Stimulated activated CD4-positive, alpha-beta T cell treated with anti-CD3 and anti-CD28 coated beads, TNF-alpha, amount 100 ng/mL, for 24 hours (primary cell): ENCODE measurements around the gene PSMG3.
A peak's percentile ranks its signal among the peaks of the same experiment; 100 is the strongest.
"Not testable (repeated sequence)": the region's sequence is repeated elsewhere in the genome, so short reads cannot be mapped to it uniquely, and the experiment has no call there.

Source experiments
- DNase-seq, 3 experiments: peaks; one replicate each; pipeline ENCODE4 v3.0.0-alpha.2; 2020; ENCODE audit warnings: low read depth in 3 of 3

Gene PSMG3

DNA sequence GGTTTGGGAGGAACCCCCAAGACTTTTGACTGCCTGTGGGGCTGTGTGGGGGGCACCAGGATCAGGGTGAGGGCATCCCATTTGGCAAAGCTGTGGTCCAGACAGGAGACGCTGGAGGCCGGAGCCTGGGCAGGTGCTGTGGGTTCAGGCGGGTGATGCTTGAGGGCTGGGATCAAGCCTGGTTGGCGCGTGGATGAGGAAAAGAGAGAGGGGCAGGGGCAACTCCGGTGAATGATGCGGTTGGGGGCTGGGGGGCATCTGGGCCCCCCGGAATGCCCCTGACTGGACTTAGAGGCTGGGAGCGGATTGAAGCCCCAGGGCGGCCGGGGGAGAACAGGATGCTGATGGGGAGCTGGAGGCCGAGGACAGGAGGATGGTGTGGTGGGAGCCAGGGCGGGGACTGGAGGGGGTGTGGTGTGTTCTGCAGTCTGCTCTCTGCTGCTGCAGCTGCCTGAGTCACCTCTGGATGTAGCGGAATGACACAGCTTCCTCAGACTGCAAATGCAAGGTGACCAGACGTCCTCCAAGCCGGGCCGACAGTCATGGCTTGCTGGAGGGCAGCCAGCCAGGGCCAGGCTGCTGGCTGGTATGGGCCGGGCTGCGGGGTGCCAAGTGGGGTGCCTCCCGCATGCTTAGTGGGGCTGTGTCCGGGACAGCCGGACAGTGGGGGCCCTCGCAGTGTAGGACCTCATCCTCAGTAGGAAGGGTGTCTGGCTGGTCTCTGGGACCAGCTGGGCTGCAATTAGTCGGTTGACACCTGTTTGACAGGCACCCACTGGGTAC is 36.1 kb downstream of the PSMG3 start:
- peak in 1 of 3 experiments; percentile 39 for DNase-seq

DNA sequence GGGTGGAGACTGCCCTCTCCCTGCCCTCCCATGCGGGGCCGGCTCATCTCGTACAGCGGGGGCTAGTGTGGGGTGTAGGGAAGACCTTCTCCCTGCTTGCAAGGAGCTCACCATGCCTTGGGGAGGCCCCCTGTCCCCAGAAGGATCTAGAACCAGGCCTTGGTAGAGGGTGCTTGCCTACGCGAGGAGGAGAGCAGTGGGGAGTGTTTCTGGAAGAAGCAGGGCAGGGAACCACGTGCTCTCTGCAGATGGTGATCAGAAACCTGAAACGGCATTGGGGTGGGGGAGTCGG is 36.6 kb downstream of the PSMG3 start:
- no peak for DNase-seq

DNA sequence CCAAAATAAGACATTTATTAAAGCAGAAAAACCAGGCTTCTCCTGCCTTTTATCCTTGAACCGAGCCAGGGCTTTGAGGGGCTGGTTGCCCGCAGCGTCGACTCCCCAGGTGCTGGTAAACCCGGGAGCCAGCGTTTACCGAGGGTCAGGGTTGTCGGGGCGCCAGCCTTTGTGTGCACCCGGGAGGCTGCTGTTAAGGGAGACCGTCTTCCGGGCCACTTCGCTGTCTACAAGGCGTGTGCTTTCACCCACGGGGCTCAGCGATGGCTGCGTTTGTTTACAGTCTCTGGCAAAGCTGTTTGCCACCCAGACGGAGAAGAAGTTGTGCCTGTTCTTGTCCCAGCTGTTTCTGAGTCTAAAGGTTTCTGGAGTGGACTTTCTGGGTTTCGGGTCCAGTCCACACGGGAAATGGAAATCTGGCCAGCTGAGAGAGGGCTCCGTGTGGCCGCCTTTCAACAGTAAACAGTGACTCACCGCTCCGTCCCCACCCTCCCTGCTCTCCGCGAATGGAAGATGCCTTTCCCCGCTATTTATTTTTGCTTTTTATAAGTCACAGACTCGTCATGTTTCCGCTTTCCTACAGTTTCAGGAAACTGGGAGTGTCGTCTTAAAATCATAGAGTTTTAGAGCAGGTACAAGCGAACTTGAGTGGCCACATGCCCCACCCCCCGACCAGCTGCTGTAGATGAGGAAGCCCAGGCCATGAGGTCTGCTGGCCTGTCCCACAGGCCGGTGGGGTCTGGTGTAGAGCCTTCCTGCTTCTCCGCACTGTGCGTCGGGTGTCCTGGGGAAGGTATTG is 37.2 kb downstream of the PSMG3 start:
- peak; percentile 34 to 61 (median 44) for DNase-seq

DNA sequence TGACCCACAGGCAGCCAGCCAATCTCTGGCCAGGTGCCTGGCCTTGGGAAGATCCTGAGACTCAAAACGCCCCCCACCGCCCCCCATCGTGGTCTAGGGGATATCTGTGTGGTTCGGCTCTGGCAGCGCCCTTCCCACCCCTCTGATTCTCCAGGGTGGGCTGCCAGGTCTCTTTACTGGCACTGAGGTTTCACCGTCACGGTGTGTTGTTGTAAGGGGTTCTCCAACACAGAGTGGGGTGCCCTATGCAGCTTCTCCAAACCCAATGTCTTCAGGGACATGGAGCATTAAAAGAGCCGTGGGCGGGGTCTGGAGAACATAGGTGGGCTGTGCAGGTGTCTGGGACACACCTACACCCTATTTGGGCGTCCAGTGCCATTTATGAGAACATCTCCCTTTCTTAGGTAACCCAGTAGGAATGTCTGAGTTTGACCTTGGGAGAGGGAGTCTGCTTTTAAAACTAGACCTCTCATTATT is 37.8 kb downstream of the PSMG3 start:
- DNase-seq, result no peak

GRCh38 chr7:1531263-1531978 is 38.4 kb downstream of the PSMG3 start:
- no peak for DNase-seq

DNA sequence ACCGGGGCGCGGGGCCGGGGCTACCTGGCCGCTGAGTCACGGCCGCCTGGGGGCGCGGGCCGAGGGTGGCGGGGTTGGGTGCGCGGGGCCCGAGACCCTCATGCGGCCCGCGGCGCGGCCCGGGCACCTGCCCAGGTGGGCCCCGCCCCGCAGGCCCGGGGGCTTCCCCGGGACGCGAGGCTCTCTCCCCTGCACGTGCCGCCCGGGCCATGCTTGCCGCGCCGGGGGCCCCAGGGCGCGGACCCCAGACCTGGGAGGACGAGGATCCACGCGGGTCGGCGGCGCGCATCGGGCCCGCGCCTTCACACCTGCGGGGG is 38.9 kb downstream of the PSMG3 start:
- no peak for DNase-seq

GRCh38 chr7:1529383-1530116 is 40.3 kb downstream of the PSMG3 start:
- no peak for DNase-seq

DNA sequence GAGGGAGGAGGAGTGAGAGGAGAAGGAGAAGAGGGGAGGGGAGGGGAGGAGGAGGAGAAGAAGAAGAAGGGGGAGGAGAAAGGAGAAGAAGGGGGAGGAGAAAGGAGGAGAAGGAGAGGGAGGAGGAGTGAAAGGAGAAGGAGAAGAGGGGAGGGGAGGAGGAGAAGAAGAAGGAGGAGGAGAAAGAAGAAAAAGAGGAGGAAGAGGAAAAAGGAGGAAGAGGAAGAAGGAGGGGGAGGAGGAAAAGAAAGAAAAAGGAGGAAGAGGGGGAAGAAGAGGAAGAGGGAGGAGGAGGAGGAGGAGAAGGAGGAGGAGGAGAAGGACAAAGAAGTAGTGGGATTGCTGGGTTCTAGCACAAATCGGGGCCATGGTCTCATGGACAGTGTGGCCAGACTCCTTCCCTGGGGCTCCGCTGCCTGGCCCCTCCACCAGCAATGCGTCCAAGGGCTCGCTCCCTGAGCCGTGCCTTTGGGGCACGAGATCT is 43.5 kb downstream of the PSMG3 start:
- no peak for DNase-seq

DNA sequence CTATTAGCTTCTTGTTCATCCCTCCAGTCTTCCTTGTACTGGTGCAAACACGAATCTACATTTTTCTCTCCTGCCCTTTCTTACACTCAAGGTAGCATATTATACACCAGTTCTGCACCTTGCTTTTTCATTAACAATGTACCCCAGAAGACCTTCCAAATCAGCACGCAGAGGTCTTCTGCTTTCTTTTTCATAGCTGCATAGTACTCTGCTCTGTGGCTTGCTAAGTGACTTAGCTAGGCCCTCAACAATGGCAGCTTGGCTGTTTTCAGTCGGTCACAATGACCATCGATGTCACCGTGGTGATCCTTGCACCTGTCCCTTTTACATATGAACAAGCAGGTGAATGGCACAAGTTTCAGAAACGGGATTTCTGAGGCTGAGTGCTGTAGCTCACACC is 44.4 kb downstream of the PSMG3 start:
- no peak for DNase-seq

DNA sequence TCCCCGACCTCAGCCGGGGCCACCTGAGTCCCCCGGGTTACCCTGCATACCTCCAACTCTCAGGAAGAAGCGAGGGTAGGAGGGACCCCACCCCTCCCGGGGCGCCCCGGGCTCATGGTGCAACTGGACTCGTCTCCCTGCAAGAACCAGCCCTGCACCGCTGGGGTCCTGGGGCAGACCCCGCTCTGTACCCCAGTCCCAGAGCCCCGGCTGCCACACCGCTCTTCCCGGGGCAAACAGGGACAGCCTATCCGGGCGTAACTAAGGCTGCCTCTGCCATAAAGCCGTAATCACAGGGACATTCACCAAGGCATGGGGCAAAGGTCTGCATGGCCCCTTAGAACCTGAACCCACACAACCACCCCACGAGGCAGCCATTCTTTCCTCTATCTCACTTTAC is 46.0 kb downstream of the PSMG3 start:
- no peak for DNase-seq

DNA sequence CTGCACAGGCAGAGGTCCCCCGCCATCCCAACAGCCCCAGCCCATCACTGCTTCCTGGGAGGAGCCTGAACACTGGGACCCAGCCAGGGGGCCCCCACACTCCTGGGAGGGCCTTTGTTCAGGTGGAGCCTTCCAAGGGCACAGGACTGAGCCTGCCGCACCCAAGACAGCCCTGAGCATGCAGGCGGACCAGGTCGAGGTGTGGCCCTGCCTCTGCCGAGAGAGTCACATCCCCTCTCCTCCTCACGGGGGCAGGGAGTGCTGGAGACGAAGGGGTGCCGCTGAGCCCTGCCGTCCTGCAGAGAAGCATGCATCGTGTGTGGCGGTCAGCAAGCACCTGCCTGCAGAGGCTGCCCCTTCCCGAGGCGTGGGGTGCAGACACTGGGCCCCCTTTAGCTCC is 46.6 kb downstream of the PSMG3 start:
- no peak for DNase-seq

DNA sequence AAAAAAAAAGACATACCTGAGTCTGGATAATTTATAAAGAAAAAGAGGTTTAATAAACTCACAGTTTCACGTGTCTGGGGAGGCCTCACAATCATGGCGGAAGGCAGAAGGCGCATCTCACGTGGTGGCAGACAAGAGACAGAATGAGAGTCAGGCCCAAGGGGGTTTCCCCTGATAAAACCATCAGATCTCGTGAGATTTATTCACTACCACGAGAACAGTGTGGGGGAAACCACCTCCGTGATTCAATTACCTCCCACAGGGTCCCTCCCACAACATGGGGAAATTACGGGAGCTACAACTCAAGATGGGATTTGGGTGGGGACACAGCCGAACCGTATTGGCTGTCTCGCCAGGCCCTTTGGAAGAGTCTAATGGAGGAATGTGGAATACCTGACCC is 48.4 kb downstream of the PSMG3 start:
- no peak for DNase-seq

- DNase-seq, result no peak
These were observed 49.1 kb downstream of the PSMG3 start for GRCh38 chr7:1520539-1521234.

DNA sequence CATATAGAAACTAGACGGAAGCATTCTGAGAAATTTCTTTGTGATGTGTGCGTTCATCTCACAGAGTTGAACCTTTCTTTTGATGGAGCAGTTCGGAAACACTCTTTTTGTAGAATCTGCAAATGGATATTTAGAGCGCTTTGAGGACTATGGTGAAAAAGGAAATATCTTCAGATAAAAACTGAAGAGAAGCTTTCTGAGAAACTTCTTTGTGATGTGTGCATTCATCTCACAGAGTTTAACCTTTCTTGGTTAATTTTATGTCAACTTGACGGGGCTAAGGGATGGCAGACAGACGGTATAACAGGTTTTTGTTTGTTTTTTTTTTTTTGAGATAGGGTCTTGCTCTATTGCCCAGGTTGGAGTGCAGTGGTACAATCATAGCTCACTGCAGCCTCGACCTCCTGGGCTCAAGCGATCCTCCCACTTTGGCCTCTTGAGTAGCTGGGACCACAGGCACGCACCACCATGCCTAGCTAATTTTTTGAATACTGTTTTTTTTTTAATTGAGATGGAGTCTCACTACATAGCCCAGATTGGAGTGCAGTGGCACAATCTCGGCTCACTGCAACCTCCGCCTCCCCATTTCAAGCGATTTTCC is 50.4 kb downstream of the PSMG3 start:
- not testable (repeated sequence) for DNase-seq
